HEK293 (cell line): Measurements from ENCODE around the gene MITF.

Experiments used
- CTCF ChIA-PET: fragments of 350-600 bp; formaldehyde crosslinking; extraction: SDS; loops from one replicate; lab custom pipeline; 2021; ENCODE audit warnings: antibody characterized with exemption; lab: Yijun Ruan, JAX
- POLR2A ChIA-PET: fragments of 300-600 bp; formaldehyde crosslinking; extraction: SDS; loops from one replicate; lab custom pipeline; 2020; ENCODE audit warnings: antibody characterized with exemption, inconsistent platforms; lab: Yijun Ruan, JAX
- H3K27ac ChIP-seq: fragments of 200-500 bp; sonication (Bioruptor generic); 2 replicates; pipeline ENCODE4 v1.5.1; 2014; ENCODE audit warnings: low read depth, low read length, control low read depth, inconsistent platforms; ENCODE audit errors: extremely low read depth
- H3K36me3 ChIP-seq, 2 experiments: fragments of 200-500 bp in 1 of 2; sonication (Bioruptor generic) in 1 of 2; 1 replicate in 1 of 2; 2 replicates in 1 of 2; pipeline ENCODE4 v1.5.1; 2014 to 2017; ENCODE audit warnings: inconsistent platforms in 2 of 2, low read length in 2 of 2; ENCODE audit not compliant: control insufficient read depth in 2 of 2, insufficient read depth in 1 of 2
- H3K4me1 ChIP-seq: fragments of 200-500 bp; sonication (Bioruptor generic); 2 replicates; pipeline ENCODE4 v1.5.1; 2014; ENCODE audit warnings: mild to moderate bottlenecking, low read length, inconsistent platforms; ENCODE audit not compliant: control insufficient read depth, insufficient read depth
- H3K4me3 ChIP-seq: 2 replicates; pipeline ENCODE4 v1.5.1; 2011; ENCODE audit warnings: low read depth, mild to moderate bottlenecking, control low read depth, low read length, moderate library complexity
- H3K9me3 ChIP-seq: fragments of 200-500 bp; sonication (Bioruptor generic); 2 replicates; pipeline ENCODE4 v1.5.1; 2014; ENCODE audit warnings: low read depth, low read length, inconsistent platforms; ENCODE audit not compliant: control insufficient read depth, insufficient read depth
- FEZF1 ChIP-seq: fragments of 450-650 bp; formaldehyde crosslinking; IDR thresholded peaks from 2 replicates; pipeline ENCODE4 v1.5.1; 2016; ENCODE audit warnings: missing biosample characterization, missing genetic modification characterization
- KLF10 ChIP-seq: fragments of 450-650 bp; IDR thresholded peaks from 2 replicates; pipeline ENCODE4 v1.5.1; 2018; ENCODE audit warnings: missing biosample characterization, mild to moderate bottlenecking, missing genetic modification characterization
- KLF16 ChIP-seq: fragments of 450-650 bp; formaldehyde crosslinking; IDR thresholded peaks from 2 replicates; pipeline ENCODE4 v1.5.1; 2017; ENCODE audit warnings: missing biosample characterization, missing genetic modification characterization
- KLF8 ChIP-seq: fragments of 450-650 bp; formaldehyde crosslinking; IDR thresholded peaks from 2 replicates; pipeline ENCODE4 v1.5.1; 2016; ENCODE audit warnings: missing biosample characterization, missing genetic modification characterization
- MYNN ChIP-seq: fragments of 450-650 bp; formaldehyde crosslinking; IDR thresholded peaks from 2 replicates; pipeline ENCODE4 v1.5.1; 2016; ENCODE audit warnings: missing biosample characterization, missing genetic modification characterization, borderline replicate concordance
- YY1 ChIP-seq: fragments of 450-650 bp; formaldehyde crosslinking; IDR thresholded peaks from 2 replicates; pipeline ENCODE4 v1.5.1; 2018; ENCODE audit warnings: missing biosample characterization, missing genetic modification characterization
- ZBTB1 ChIP-seq: fragments of 450-650 bp; formaldehyde crosslinking; IDR thresholded peaks from 2 replicates; pipeline ENCODE4 v1.5.1; 2016; ENCODE audit warnings: missing biosample characterization, missing genetic modification characterization
- ZBTB20 ChIP-seq: fragments of 450-650 bp; formaldehyde crosslinking; IDR thresholded peaks from 2 replicates; pipeline ENCODE4 v1.5.1; 2016; ENCODE audit warnings: missing biosample characterization, missing genetic modification characterization
- ZBTB6 ChIP-seq: fragments of 450-650 bp; formaldehyde crosslinking; IDR thresholded peaks from 2 replicates; pipeline ENCODE4 v1.5.1; 2017; ENCODE audit warnings: missing biosample characterization, missing genetic modification characterization
- ZFP37 ChIP-seq: fragments of 450-650 bp; formaldehyde crosslinking; IDR thresholded peaks from 2 replicates; pipeline ENCODE4 v1.5.1; 2016; ENCODE audit warnings: missing biosample characterization, missing genetic modification characterization
- ZNF132 ChIP-seq: fragments of 450-650 bp; formaldehyde crosslinking; IDR thresholded peaks from 2 replicates; pipeline ENCODE4 v1.5.1; 2017; ENCODE audit warnings: missing biosample characterization, missing genetic modification characterization, borderline replicate concordance
- ZNF2 ChIP-seq: fragments of 450-650 bp; formaldehyde crosslinking; IDR thresholded peaks from 2 replicates; pipeline ENCODE4 v1.5.1; 2016; ENCODE audit warnings: missing biosample characterization, missing genetic modification characterization
- ZNF221 ChIP-seq: fragments of 450-650 bp; formaldehyde crosslinking; IDR thresholded peaks from 2 replicates; pipeline ENCODE4 v1.5.1; 2017; ENCODE audit warnings: missing biosample characterization, missing genetic modification characterization, borderline replicate concordance
- ZNF24 ChIP-seq: fragments of 450-650 bp; formaldehyde crosslinking; IDR thresholded peaks from 2 replicates; pipeline ENCODE4 v1.5.1; 2016; ENCODE audit warnings: missing biosample characterization, missing genetic modification characterization
- ZNF292 ChIP-seq: fragments of 450-650 bp; formaldehyde crosslinking; IDR thresholded peaks from 2 replicates; pipeline ENCODE4 v1.5.1; 2016; ENCODE audit warnings: low read depth, missing biosample characterization, missing genetic modification characterization, borderline replicate concordance
- ZNF341 ChIP-seq: fragments of 450-650 bp; formaldehyde crosslinking; IDR thresholded peaks from 2 replicates; pipeline ENCODE4; 2016; ENCODE audit warnings: low read depth, missing biosample characterization, missing genetic modification characterization
- ZNF391 ChIP-seq: fragments of 450-650 bp; formaldehyde crosslinking; IDR thresholded peaks from 2 replicates; pipeline ENCODE4 v1.5.1; 2016; ENCODE audit warnings: low read depth, missing biosample characterization, missing genetic modification characterization, borderline replicate concordance
- ZNF521 ChIP-seq: fragments of 450-650 bp; formaldehyde crosslinking; IDR thresholded peaks from 2 replicates; pipeline ENCODE4 v1.5.1; 2017; ENCODE audit warnings: missing biosample characterization, mild to moderate bottlenecking, missing genetic modification characterization
- ZNF837 ChIP-seq: fragments of 450-650 bp; formaldehyde crosslinking; IDR thresholded peaks from 2 replicates; pipeline ENCODE4 v1.5.1; 2016; ENCODE audit warnings: missing biosample characterization, missing genetic modification characterization
- ZSCAN30 ChIP-seq: fragments of 450-650 bp; IDR thresholded peaks from 2 replicates; pipeline ENCODE4 v1.5.1; 2018; ENCODE audit warnings: missing biosample characterization, mild to moderate bottlenecking, missing genetic modification characterization, moderate library complexity
- ZSCAN5A ChIP-seq: fragments of 450-650 bp; formaldehyde crosslinking; IDR thresholded peaks from 2 replicates; pipeline ENCODE4 v1.5.1; 2016; ENCODE audit warnings: missing biosample characterization, missing genetic modification characterization
- TF ChIP-seq, protein P1 (sequence below): fragments of 450-650 bp; formaldehyde crosslinking; IDR thresholded peaks from 2 replicates; pipeline ENCODE4 v1.5.1; 2016; ENCODE audit warnings: missing biosample characterization, missing genetic modification characterization
- TF ChIP-seq, protein P2 (sequence below): fragments of 450-650 bp; formaldehyde crosslinking; IDR thresholded peaks from 2 replicates; pipeline ENCODE4 v1.5.1; 2016; ENCODE audit warnings: missing biosample characterization, missing genetic modification characterization
- TF ChIP-seq, protein P3 (sequence below): fragments of 450-650 bp; formaldehyde crosslinking; IDR thresholded peaks from 2 replicates; pipeline ENCODE4 v1.5.1; 2016; ENCODE audit warnings: missing biosample characterization, missing genetic modification characterization, borderline replicate concordance

The MITF gene

DNA sequence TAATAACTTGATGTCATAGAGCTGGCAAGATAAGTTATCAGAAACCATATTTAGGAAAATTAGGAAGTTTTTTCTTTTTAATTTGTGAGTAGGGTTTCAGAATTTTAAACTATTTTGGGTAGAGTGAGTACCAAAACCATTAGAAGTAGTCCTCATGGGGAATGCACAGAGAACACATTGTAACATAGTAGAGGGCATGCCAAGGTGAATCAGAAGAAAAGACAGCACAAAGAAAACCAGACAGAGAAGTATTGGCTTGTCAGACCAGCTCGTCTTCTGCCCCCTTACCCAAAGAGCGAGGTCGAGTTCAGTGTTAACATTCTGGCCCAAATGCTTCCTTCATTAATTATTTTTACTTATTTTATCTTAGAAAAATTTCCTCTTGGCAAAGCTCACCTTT, 139.0 kb downstream of the MITF start:
- POLR2A ChIA-PET: no interaction called here

GRCh38 chr3:69879051-69879450, 139.8 kb downstream of the MITF start:
- Histone ChIP-seq H3K27ac (no peak overlapping the region), H3K36me3 (no peaks in the 10 kb centered on the region), H3K4me3 (no peak overlapping the region), H3K4me1 (no peaks in the 10 kb centered on the region), H3K9me3 (no peaks in the 10 kb centered on the region)
- CTCF ChIA-PET: interaction anchor here (0.6 kb wide), 1 partner anchor 54 kb away, joined by 3 read pairs; no protein-coding TSS in a partner anchor
- POLR2A ChIA-PET: no interaction called here
- no peak for TF ChIP-seq ZNF24 (tag by site-specific recombination)

More for the DNA sequence above, 139.0 kb downstream of the MITF start:
- no peaks in the 10 kb centered on the region for H3K4me1 ChIP-seq
- H3K4me3 ChIP-seq: no peak overlapping the region
- TF ChIP-seq MYNN (tag by site-specific recombination) (no peak), ZFP37 (tag by site-specific recombination) (no peak), KLF16 (no peak), ZNF521 (tag by site-specific recombination) (no peak), ZNF221 (tag by site-specific recombination) (no peak), ZNF292 (tag by site-specific recombination) (no peak), ZNF341 (tag by site-specific recombination) (no peak), ZNF132 (tag by site-specific recombination) (no peak), ZNF837 (no peak), ZNF391 (no peak), ZSCAN5A (tag by site-specific recombination) (no peak), ZBTB20 (no peak)
- TF ChIP-seq, protein P1, sequence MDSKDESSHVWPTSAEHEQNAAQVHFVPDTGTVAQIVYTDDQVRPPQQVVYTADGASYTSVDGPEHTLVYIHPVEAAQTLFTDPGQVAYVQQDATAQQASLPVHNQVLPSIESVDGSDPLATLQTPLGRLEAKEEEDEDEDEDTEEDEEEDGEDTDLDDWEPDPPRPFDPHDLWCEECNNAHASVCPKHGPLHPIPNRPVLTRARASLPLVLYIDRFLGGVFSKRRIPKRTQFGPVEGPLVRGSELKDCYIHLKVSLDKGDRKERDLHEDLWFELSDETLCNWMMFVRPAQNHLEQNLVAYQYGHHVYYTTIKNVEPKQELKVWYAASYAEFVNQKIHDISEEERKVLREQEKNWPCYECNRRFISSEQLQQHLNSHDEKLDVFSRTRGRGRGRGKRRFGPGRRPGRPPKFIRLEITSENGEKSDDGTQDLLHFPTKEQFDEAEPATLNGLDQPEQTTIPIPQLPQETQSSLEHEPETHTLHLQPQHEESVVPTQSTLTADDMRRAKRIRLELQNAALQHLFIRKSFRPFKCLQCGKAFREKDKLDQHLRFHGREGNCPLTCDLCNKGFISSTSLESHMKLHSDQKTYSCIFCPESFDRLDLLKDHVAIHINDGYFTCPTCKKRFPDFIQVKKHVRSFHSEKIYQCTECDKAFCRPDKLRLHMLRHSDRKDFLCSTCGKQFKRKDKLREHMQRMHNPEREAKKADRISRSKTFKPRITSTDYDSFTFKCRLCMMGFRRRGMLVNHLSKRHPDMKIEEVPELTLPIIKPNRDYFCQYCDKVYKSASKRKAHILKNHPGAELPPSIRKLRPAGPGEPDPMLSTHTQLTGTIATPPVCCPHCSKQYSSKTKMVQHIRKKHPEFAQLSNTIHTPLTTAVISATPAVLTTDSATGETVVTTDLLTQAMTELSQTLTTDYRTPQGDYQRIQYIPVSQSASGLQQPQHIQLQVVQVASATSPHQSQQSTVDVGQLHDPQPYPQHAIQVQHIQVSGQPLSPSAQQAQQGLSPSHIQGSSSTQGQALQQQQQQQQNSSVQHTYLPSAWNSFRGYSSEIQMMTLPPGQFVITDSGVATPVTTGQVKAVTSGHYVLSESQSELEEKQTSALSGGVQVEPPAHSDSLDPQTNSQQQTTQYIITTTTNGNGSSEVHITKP (tag by site-specific recombination): no peak
- TF ChIP-seq, protein P2, sequence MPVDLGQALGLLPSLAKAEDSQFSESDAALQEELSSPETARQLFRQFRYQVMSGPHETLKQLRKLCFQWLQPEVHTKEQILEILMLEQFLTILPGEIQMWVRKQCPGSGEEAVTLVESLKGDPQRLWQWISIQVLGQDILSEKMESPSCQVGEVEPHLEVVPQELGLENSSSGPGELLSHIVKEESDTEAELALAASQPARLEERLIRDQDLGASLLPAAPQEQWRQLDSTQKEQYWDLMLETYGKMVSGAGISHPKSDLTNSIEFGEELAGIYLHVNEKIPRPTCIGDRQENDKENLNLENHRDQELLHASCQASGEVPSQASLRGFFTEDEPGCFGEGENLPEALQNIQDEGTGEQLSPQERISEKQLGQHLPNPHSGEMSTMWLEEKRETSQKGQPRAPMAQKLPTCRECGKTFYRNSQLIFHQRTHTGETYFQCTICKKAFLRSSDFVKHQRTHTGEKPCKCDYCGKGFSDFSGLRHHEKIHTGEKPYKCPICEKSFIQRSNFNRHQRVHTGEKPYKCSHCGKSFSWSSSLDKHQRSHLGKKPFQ: no peak
- CTCF ChIA-PET: interaction anchor here (1.5 kb wide), 1 partner anchor 23 kb away, joined by 5 read pairs; no protein-coding TSS in a partner anchor
- no peaks in the 10 kb centered on the region for H3K36me3 ChIP-seq
- H3K27ac ChIP-seq: no peak overlapping the region
- H3K9me3 ChIP-seq: no peaks in the 10 kb centered on the region

- Histone ChIP-seq H3K9me3 (no peaks in the 10 kb centered on the region), H3K4me1 (no peaks in the 10 kb centered on the region), H3K27ac (no peak overlapping the region), H3K36me3 (no peaks in the 10 kb centered on the region), H3K4me3 (no peak overlapping the region)
- ChIA-PET CTCF (no interaction called here), POLR2A (no interaction called here)
- TF ChIP-seq FEZF1 (no peak), KLF10 (tag by site-specific recombination) (no peak), ZBTB6 (no peak), KLF8 (no peak), YY1 (no peak), ZNF2 (tag by site-specific recombination) (no peak), ZSCAN30 (no peak), ZBTB1 (tag by site-specific recombination) (no peak)
- TF ChIP-seq, protein P3, sequence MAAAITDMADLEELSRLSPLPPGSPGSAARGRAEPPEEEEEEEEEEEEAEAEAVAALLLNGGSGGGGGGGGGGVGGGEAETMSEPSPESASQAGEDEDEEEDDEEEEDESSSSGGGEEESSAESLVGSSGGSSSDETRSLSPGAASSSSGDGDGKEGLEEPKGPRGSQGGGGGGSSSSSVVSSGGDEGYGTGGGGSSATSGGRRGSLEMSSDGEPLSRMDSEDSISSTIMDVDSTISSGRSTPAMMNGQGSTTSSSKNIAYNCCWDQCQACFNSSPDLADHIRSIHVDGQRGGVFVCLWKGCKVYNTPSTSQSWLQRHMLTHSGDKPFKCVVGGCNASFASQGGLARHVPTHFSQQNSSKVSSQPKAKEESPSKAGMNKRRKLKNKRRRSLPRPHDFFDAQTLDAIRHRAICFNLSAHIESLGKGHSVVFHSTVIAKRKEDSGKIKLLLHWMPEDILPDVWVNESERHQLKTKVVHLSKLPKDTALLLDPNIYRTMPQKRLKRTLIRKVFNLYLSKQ: no peak
Measured at GRCh38 chr3:69880069-69880640, 140.9 kb downstream of the MITF start.
